CD14-positive monocyte (primary cell): Measurements from ENCODE around the gene GAREM1. TPM values are rescaled to one million over a fixed set of nuclear protein-coding genes. Genes with fewer than 3 reads are reported as not detected.
A peak's percentile ranks its signal among the peaks of the same experiment; 100 is the strongest.

Experiments used
- DNase-seq, 3 donors: peaks; one replicate each; pipeline ENCODE4 v3.0.0-alpha.2; 2011 to 2022
- H2AFZ ChIP-seq: 2 replicates; pipeline ENCODE4 v1.6.0; 2012; ENCODE audit warnings: mild to moderate bottlenecking, low read depth, low read length, inconsistent platforms; ENCODE audit not compliant: insufficient read depth, poor library complexity, severe bottlenecking
- H3K27ac ChIP-seq, 2 donors: 1 replicate in 1 of 2; 2 replicates in 1 of 2; pipeline ENCODE4 v1.5.1; 2012 to 2013; ENCODE audit warnings: low read length in 2 of 2, control low read depth in 1 of 2, inconsistent platforms in 1 of 2, low read depth in 1 of 2, mild to moderate bottlenecking in 1 of 2
- H3K27me3 ChIP-seq, 2 donors: one replicate each; pipeline versions ENCODE4 v1.6.0 to v1.6.1; 2011 to 2013; ENCODE audit warnings: low read length in 2 of 2; ENCODE audit not compliant: control insufficient read depth in 2 of 2, insufficient read depth in 2 of 2
- H3K36me3 ChIP-seq, 2 donors: replicated peaks in 1 of 2; 1 replicate in 1 of 2; 2 replicates in 1 of 2; pipeline versions ENCODE4 v1.5.1 to v1.6.1; 2012 to 2013; ENCODE audit warnings: low read length in 2 of 2, control low read depth in 1 of 2, inconsistent platforms in 1 of 2, mild to moderate bottlenecking in 1 of 2; ENCODE audit not compliant: insufficient read depth in 2 of 2, control insufficient read depth in 1 of 2
- H3K4me1 ChIP-seq, 2 donors: 1 replicate in 1 of 2; 2 replicates in 1 of 2; pipeline versions ENCODE4 v1.5.1 to v1.6.1; 2012 to 2013; ENCODE audit warnings: low read length in 2 of 2, control low read depth in 1 of 2, inconsistent platforms in 1 of 2, mild to moderate bottlenecking in 1 of 2, moderate library complexity in 1 of 2; ENCODE audit not compliant: insufficient read depth in 2 of 2, control insufficient read depth in 1 of 2
- H3K4me2 ChIP-seq: replicated peaks from 2 replicates; pipeline ENCODE3; 2012; ENCODE audit warnings: low read length, moderate library complexity, mild to moderate bottlenecking; ENCODE audit not compliant: poor library complexity, severe bottlenecking; ENCODE audit errors: extremely low read depth
- H3K4me3 ChIP-seq, 3 experiments: fragments of 200-600 bp in 1 of 3; sonication (generic) in 1 of 3; replicated peaks in 1 of 3; 1 replicate in 2 of 3; 2 replicates in 1 of 3; pipeline ENCODE4 v1.5.1; 2011 to 2013; ENCODE audit warnings: low read length in 3 of 3, mild to moderate bottlenecking in 3 of 3, control low read depth in 2 of 3, low read depth in 2 of 3, inconsistent platforms in 1 of 3, moderate library complexity in 1 of 3
- H3K79me2 ChIP-seq: 2 replicates; pipeline ENCODE4 v1.6.0; 2012; ENCODE audit warnings: mild to moderate bottlenecking, control low read depth, inconsistent platforms, low read length, moderate library complexity; ENCODE audit not compliant: insufficient read depth
- H3K9ac ChIP-seq: 2 replicates; pipeline ENCODE4 v1.6.0; 2017; ENCODE audit warnings: low read length, mild to moderate bottlenecking; ENCODE audit not compliant: insufficient read depth, poor library complexity, severe bottlenecking
- H3K9me3 ChIP-seq, 2 donors: replicated peaks in 1 of 2; 1 replicate in 1 of 2; 2 replicates in 1 of 2; pipeline versions ENCODE4 v1.5.1 to v1.6.1; 2012 to 2013; ENCODE audit warnings: low read length in 2 of 2, control low read depth in 1 of 2; ENCODE audit not compliant: control insufficient read depth in 1 of 2, insufficient read depth in 1 of 2
- H4K20me1 ChIP-seq: 2 replicates; pipeline ENCODE4 v1.6.0; 2012; ENCODE audit warnings: mild to moderate bottlenecking, low read length, control low read depth, moderate library complexity; ENCODE audit not compliant: insufficient read depth
- H3K27ac Mint-ChIP-seq, 7 donors: one replicate each; pipeline ENCODE4 v1.8.0; 2020; ENCODE audit warnings: mild to moderate bottlenecking in 7 of 7, mixed read lengths in 7 of 7, moderate library complexity in 6 of 7, inconsistent platforms in 2 of 7
- H3K27me3 Mint-ChIP-seq, 3 donors: one replicate each; pipeline ENCODE4 v1.8.0; 2021 to 2022; ENCODE audit warnings: low read depth in 3 of 3, mild to moderate bottlenecking in 3 of 3, mixed read lengths in 3 of 3, moderate library complexity in 3 of 3, inconsistent platforms in 1 of 3
- H3K36me3 Mint-ChIP-seq, 2 donors: one replicate each; pipeline ENCODE4 v1.8.0; 2020; ENCODE audit warnings: mixed read lengths in 2 of 2, inconsistent platforms in 1 of 2, mild to moderate bottlenecking in 1 of 2
- H3K4me1 Mint-ChIP-seq: one replicate; pipeline ENCODE4 v1.8.0; 2020; ENCODE audit warnings: mild to moderate bottlenecking, mixed read lengths
- H3K4me3 Mint-ChIP-seq, 2 donors: one replicate each; pipeline ENCODE4 v1.8.0; 2020; ENCODE audit warnings: mild to moderate bottlenecking in 2 of 2, mixed read lengths in 2 of 2, moderate library complexity in 1 of 2
- H3K9me3 Mint-ChIP-seq, 7 donors: one replicate each; pipeline ENCODE4 v1.8.0; 2020 to 2022; ENCODE audit warnings: mixed read lengths in 7 of 7, mild to moderate bottlenecking in 6 of 7, moderate library complexity in 6 of 7, inconsistent platforms in 2 of 7
- CTCF ChIP-seq: fragments of 200-600 bp; IDR thresholded peaks from one replicate; pipeline ENCODE4 v1.8.0; 2022; ENCODE audit warnings: antibody characterized with exemption, mild to moderate bottlenecking
- WGBS: methylation state at CpG from one replicate; pipeline ENCODE4 v1.1.5; 2013; ENCODE audit warnings: missing lambda C conversion rate; ENCODE audit not compliant: insufficient coverage; 5-methylcytosine and 5-hydroxymethylcytosine counted together
- intact Hi-C, 2 donors: fragments of 100-400 bp; cut with micrococcal nuclease; formaldehyde crosslinking; loops; one replicate each; pipeline versions ENCODE4 v1.15.0 to v1.15.1; 2023
- polyA plus RNA-seq, 3 donors: library from polyadenylated mRNA; depleted of rRNA in 1 of 3; unstranded in 2 of 3; stranded (reverse) in 1 of 3; fragments of 300-500 nt in 2 of 3; fragments of >200 nt in 1 of 3; fragmentation: Illumina TruSeq in 2 of 3; gene quantifications; 1 replicate in 2 of 3; 2 replicates in 1 of 3; pipeline ENCODE4 v1.2.3, GENCODE V29; 2012 to 2021

Gene GAREM1
- polyA plus RNA-seq, 3 donors = 0.24 TPM; not detected in 2

DNA sequence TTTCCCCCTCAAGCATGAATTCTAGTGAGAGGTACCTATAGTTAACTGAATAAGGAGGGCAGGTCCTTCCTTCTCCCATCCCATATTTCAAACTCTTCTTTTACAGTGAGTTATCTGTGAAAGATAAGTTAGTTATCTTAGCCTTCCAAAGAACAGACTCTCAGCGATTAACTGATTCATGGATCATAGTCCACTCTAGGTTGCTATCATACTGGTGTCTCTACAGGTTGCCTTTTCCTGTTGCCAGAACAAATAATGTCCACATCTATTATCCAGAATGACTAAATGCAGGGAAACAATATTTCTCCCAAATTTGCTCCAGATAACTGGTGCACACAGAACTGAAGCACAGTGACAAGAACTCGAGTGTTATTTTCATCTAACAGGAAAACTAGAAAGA, 212.5 kb downstream of the GAREM1 start:
- Mint-ChIP-seq H3K4me3 (no peak overlapping the region), H3K4me1 (peaks cover 29% of the 10 kb centered on the region), H3K36me3 (no peaks in the 10 kb centered on the region), H3K27me3 (peaks cover 0 to 2% (median 0%) of the 10 kb centered on the region in 3 donors), H3K9me3 (peaks cover 0 to 2% (median 0%) of the 10 kb centered on the region in 7 donors), H3K27ac (peak overlapping the region in 1 of 7 donors; percentile 8)
- Histone ChIP-seq H3K4me1 (peaks cover 28% of the 10 kb centered on the region in 2 donors), H2AFZ (no peak overlapping the region), H3K36me3 (no peaks in the 10 kb centered on the region), H3K4me3 (no peak overlapping the region), H4K20me1 (no peaks in the 10 kb centered on the region), H3K79me2 (no peaks in the 10 kb centered on the region), H3K27ac (no peak overlapping the region), H3K9me3 (no peaks in the 10 kb centered on the region), H3K4me2 (no peak overlapping the region), H3K27me3 (no peaks in the 10 kb centered on the region), H3K9ac (no peak overlapping the region)
- TF ChIP-seq CTCF = no peak
- 100% methylated on average over 1 of the region's 2 CpGs for WGBS
- intact Hi-C loops = no loop called here
- no peak for DNase-seq

DNA sequence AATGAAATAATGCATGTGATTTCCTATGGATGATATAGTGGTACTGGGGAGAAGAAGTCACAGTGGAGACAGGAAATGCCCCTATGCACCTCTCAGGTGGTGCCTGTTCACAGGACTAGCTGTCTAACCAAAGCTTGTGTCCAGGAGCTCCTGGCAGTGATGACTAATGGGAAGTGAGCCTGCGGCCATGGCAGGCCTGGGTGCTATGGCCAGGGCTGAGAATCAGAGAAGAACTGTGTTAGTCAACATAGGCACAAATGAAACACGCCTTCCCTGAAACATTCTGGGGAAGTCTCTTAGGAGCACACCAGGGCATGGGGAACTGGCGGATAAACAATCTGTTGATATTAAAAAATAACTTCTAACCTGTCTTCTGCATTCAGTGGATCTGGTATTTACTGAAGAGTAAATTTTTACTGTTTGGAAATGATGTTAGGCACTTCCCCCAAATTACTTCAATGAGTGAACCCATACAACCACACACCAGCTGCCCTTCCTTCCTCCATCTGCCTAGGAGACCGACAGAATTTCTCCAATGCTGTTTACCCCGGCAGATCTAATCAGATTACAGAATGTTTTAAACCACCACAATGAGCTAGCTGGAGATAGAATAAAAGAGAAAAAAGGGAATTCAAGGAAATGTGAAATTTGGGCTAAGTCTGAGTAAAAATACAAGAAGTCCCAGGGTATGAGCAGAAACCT, 213.4 kb downstream of the GAREM1 start:
- Mint-ChIP-seq H3K9me3 (peaks cover 0 to 2% (median 0%) of the 10 kb centered on the region in 7 donors), H3K27ac (peak overlapping the region in 4 of 7 donors; percentile 5 to 77 (median 27)), H3K4me1 (peaks cover 29% of the 10 kb centered on the region), H3K4me3 (peak overlapping the region in 1 of 2 donors; percentile 39), H3K36me3 (no peaks in the 10 kb centered on the region), H3K27me3 (peaks cover 0 to 2% (median 0%) of the 10 kb centered on the region in 3 donors)
- no peak overlapping the region for H3K9ac ChIP-seq
- no peak for TF ChIP-seq CTCF
- no peaks in the 10 kb centered on the region for H4K20me1 ChIP-seq
- intact Hi-C loops = no loop called here
- WGBS = 8% methylated on average over 2 of the region's 5 CpGs
- peak; percentile 3 to 41 (median 8) for DNase-seq
- no peaks in the 10 kb centered on the region for H3K36me3 ChIP-seq
- no peak overlapping the region for H2AFZ ChIP-seq
- H3K79me2 ChIP-seq = no peaks in the 10 kb centered on the region
- H3K4me1 ChIP-seq = peaks cover 28% of the 10 kb centered on the region in 2 donors
- no peak overlapping the region for H3K27ac ChIP-seq
- no peaks in the 10 kb centered on the region for H3K9me3 ChIP-seq
- H3K4me2 ChIP-seq = no peak overlapping the region
- no peaks in the 10 kb centered on the region for H3K27me3 ChIP-seq
- H3K4me3 ChIP-seq = no peak overlapping the region
